ENCODE data around the gene FAM89A.

DNA sequence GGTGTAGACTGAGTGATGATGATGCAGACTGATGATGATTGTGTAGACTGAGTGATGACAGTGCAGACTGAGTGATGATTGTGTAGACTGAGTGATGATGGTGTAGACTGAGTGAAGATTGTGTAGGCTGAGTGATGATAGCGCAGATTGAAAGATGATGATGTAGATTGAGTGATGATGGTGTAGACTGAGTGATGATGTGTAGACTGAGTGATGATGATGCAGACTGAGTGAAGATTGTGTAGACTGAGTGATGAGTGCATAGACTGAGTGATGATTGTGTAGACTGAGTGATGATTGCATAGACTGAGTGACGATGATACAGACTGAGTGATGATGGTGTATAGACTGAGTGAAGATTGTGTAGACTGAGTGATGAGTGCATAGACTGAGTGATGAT, 28.7 kb downstream of the FAM89A start:
- TF ChIP-seq CTCF (optimal IDR thresholded peaks at IDR 0.05 in 1 of 3, IDR thresholded peaks at IDR 0.05 in 1 of 3, conservative IDR thresholded peaks at IDR 0.05 in 1 of 3; ENCODE audit: extremely low read depth in 1 of 3, insufficient read depth in 2 of 3, low read length in 3 of 3) (no peak), EZH2 (IDR thresholded peaks at IDR 0.05; ENCODE audit: low read length) (no peak)

Data from keratinocyte (primary cell).